CD4-positive, alpha-beta T cell treated with Interleukin-21 for 1 hour (primary cell): ENCODE measurements around the gene OTOA.
"Not testable (repeated sequence)": the region's sequence is repeated elsewhere in the genome, so short reads cannot be mapped to it uniquely, and the experiment has no call there.

ENCODE experiments used
- DNase-seq: peaks from one replicate; pipeline ENCODE4 v3.0.0-alpha.2; 2020

The OTOA gene

GRCh38 chr16:21642861-21643260 lies 20.9 kb upstream of the OTOA start:
- DNase-seq: no peak

DNA sequence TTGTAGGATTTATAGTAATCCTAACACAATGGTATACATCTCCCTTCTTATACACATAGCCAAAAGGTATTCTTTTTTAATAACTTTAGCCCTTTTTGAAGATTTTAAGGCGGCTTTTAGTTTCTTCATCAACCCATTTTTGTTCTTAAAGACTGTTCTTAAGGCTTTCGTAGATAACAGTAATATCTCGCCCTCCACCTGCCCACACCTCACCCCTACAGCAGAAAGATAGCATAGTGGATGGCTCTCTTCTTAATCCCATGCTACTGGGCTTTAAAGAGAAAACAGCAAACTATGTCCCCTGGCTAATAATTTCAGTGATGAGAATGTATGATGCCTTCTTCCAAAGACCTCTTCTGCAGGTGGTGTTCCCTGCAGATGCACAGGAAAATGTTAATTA lies 20.0 kb upstream of the OTOA start:
- no peak for DNase-seq

DNA sequence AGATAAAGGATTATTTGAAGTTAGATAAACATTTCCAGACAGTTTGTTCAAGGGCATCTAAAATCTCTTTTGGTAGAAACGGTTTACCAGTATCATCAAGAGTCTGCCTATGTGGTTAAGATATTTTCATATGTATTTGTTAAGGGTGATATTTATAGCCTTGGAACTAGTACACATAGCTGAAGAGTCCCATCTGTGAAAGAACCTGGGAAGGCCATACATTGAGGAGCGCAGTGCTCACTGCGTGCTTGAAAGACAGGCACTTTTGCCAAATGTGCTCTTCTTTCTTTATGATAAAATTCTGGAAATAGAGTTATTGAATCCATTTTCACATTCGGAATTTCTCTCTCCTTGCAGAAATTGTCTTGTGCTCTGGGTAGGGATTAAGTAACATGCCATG lies 19.1 kb upstream of the OTOA start:
- DNase-seq: no peak

GRCh38 chr16:21645261-21645721 lies 18.5 kb upstream of the OTOA start:
- peak; percentile 72 for DNase-seq

DNA sequence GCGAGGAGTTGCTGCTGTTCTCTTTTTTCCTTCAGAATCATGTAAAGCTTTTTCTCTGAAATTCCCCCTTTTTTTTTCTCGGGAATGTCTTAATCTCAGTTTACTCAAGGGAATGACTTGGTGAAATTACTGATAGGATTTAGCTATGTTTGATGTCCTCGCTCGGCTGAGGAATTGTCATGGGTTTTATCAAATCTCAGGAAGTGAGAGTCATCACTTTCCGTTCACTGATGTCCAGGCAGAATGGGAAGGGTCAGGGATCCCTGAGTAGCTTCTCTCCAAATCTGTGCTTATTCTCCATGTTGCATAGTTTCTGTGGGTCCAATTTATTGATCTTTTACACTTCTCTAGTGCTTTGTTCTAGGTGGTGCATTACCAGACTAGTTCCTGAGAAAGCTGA lies 17.7 kb upstream of the OTOA start:
- no peak for DNase-seq

GRCh38 chr16:21646721-21647561 lies 16.8 kb upstream of the OTOA start:
- peak; percentile 80 for DNase-seq

DNA sequence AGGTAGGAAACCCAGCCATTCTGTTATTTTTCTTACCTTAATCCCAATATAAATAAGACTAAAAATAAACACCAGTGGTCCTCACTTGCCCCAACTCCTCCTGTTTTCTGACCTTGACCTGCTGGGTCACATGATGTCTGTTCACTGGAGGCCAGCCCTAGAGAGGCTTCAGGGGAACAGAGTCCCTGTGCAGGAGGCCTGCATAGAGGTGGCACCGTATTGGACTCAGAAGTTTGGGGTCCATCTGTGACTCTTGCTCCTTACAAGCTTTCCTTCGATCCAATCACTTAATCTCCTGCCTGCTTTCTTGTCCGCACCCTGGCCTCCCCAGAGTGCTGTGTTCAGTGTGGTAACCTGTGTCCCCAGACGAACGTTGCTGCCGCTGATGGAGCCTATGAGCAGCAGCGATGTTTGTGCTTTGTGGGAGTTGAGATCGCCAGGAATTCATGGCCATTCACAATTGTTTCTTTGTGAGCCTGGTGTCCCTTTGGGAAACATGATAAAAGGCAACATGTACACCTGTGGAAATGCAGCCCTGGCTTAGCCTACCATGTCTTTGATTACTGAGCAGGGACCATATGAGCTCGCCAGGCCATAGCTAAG lies 16.1 kb upstream of the OTOA start:
- no peak for DNase-seq

- not testable (repeated sequence) for DNase-seq
These were observed 13.9 kb upstream of the OTOA start for GRCh38 chr16:21649826-21650406.

- DNase-seq: no peak
These were observed 13.2 kb upstream of the OTOA start for GRCh38 chr16:21650521-21650920.

GRCh38 chr16:21651515-21651914 lies 12.3 kb upstream of the OTOA start:
- no peak for DNase-seq

DNA sequence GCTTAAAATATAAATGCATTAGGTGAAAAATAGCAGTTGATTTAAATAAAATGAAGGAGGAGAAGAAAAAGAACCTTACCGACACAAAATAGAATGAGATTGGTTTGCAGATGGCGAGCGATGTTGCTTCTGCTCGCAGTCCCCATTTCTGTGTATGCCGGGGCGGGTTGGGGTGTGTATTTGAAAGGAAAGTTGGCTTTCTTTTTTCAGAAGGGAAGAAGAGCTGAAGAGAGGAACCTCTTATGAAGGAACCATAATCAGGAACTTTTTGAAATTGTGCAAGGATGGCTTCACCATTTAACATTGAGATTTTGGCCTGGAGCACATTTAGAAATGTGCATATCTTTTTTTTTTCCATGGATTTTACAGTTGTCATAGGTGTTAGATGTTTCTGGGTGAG lies 11.3 kb upstream of the OTOA start, which contains the start of gene IGSF6:
TSS of gene IGSF6 (minus strand) at position 156 of the 400 bp plus-strand sequence. CDS start at position 146, 10 bp downstream.
- DNase-seq: no peak

DNA sequence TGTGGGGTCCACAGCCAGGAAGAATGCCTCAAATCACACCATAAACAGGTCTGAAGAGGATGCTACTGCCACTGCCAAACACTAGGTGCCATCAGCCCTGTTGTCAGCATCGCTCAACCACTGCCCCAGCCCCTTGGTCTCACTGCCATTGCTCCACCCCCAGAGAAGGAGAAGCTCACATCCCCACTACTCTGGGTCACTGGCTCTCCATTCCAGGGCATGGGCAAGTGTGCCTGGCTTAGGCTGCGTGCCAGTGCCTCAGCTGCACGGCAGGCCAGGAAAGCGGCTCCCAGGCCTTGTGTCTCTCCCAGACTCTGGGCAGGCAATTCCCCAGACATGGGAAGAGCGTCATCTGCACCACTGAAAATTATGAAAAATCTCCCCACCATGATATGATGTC lies 10.2 kb upstream of the OTOA start:
- no peak for DNase-seq

DNA sequence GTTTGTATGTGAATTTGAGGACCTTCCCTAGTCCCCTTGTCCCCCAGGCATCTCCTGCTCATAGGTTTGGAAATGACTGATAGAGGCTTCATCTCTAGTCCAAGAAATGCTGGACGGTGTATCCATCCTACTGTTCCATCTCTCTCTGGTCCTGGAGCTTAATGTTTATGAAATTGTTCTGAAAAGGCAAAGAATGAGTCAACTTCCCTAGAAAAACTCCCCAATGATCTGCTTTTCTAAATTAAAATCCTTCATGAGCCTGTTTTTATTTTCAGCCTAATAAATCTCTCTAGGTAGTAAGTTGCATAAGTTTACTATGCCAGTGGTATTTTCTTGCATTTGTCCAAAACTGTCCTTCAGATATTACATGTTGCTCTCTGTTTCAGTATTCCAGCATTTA lies 9.3 kb upstream of the OTOA start:
- no peak for DNase-seq

DNA sequence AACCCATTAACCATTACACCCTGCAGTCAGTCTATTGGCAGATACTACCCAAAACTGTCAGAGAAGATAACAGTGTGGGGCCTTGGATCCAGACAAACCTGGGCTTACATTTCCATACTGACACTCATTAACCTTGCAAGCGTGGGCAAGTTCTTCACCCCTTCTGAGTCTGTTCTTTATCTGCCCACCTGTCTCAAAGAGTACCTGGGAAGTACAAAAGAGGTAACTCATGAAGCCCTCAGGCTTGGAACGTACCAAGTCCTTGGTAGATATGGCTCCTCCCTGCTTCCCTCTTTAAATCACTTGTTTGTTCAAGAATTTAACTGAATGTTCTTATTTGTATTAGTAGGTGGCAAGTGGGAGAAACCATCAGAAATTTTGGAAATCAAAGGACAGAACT lies 8.9 kb upstream of the OTOA start:
- DNase-seq: no peak

- peak; percentile 75 for DNase-seq
These were observed 6.7 kb upstream of the OTOA start for GRCh38 chr16:21656795-21657768.

DNA sequence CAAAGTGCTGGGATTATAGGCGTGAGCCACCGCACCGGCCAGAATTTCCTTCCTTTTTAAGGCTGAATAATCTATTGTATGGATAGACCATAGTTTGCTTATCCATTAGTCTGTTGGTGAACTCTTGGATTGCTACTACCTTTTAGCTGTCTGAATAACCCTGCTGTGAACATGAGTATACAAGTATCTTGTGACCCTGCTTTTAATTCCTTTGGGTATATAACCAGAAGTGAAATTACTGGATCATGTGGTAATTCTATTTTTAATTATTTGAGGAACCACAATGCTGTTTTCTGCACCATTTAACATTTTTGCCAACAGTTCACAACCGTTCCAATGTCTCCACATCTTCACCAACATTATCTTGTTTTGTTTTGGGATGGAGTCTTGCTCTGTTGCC lies 4.6 kb upstream of the OTOA start:
- DNase-seq: no peak

DNA sequence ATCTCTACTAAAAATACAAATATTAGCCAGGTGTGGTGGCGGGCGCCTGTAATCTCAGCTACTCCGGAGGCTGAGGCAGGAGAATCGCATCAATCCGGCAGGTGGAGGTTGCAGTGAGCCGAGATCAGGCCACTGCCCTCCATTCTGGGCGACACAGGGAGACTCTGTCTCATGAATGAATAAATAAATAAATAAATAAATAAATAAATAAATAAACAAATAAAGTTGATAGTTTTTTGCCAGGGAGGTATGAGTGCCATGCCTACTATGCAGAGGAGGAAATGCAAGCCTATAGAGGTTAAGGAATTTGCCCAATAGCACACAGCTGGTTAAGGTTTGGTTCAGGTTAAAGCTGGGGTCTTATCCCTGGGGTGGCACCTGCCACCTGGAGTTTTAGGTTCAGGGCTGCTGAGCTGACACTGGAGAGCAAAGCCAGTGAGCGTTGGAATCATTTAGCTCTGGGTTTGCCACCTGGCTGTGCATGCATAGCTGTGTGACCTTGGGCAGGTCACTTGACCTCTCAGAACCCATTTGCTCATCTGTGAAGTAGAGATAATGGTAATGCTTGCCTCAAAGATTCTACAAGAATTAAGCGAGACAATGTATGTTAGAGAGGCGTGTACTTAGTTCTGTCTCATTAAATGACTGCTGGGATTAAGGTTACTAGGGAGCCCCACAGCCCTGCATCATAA lies 1.2 kb downstream of the OTOA start:
- DNase-seq: no peak

DNA sequence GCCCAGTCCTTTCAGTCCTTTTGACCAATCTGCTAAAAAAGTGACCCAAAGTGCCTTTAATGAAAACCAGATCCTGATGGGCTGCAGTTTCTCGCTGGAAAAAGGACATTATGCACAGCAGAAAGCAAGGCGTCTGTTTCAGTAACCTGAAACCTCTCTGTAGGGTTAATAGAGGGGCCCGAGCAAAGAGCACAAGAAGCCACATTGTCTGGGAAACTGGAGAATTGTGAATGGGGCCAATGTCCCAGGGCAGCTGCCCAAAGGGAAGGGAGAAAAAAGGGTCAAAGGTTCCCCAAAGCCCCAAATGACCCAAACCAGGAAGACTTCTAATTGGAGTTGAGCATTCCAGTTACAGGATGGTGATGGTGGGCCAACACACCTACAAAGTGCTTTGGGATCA lies 3.0 kb downstream of the OTOA start:
- DNase-seq: no peak

- no peak for DNase-seq
These were observed 3.8 kb downstream of the OTOA start for GRCh38 chr16:21667575-21667974.

DNA sequence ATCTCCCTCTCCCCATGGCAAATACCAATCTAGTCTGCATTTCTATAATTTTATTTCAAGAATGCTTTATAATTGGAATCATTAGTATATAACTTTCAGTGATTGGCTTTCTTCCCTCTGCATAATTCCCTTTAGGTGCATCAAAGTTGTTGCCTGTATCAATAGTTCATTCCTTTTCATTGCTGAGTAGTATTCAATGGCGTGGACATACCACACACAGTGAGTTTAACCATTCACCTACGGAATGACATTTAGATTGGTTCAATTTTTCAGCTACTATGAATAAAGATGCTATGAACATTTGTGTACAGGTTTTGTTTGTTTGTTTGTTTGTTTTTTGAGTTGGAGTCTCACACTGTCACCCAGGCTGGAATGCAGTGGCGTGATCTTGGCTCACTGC lies 9.7 kb downstream of the OTOA start:
- DNase-seq: no peak

GRCh38 chr16:21674456-21674855 lies 10.7 kb downstream of the OTOA start:
- not testable (repeated sequence) for DNase-seq

GRCh38 chr16:21680714-21681113 lies 16.9 kb downstream of the OTOA start:
- not testable (repeated sequence) for DNase-seq
